ENCODE data around the gene CFAP206. TPM values are rescaled to one million over a fixed set of nuclear protein-coding genes. Genes with fewer than 3 reads are reported as not detected.
"Not testable (repeated sequence)": the region's sequence is repeated elsewhere in the genome, so short reads cannot be mapped to it uniquely, and the experiment has no call there.

The CFAP206 gene
- polyA plus RNA-seq, 3 donors from 2014 or later = not detected

GRCh38 chr6:87444362-87444761, 36.6 kb downstream of the CFAP206 start:
- Mint-ChIP-seq H3K9me3 (peaks cover 0 to 4% (median 0%) of the 10 kb centered on the region in 6 donors), H3K27ac (no peak overlapping the region), H3K27me3 (ENCODE audit: low read depth in 3 of 3) (peaks cover 0 to 20% (median 1%) of the 10 kb centered on the region in 3 donors), H3K4me3 (no peak overlapping the region), H3K4me1 (no peaks in the 10 kb centered on the region), H3K36me3 (no peaks in the 10 kb centered on the region)
- DNase-seq = no peak

GRCh38 chr6:87465051-87465450, 57.3 kb downstream of the CFAP206 start:
- Mint-ChIP-seq H3K4me3 (no peak overlapping the region), H3K4me1 (no peaks in the 10 kb centered on the region), H3K27me3 (ENCODE audit: low read depth in 3 of 3) (peaks cover 2 to 23% (median 6%) of the 10 kb centered on the region in 3 donors), H3K27ac (no peak overlapping the region), H3K9me3 (no peaks in the 10 kb centered on the region), H3K36me3 (no peaks in the 10 kb centered on the region)
- no peak for DNase-seq

GRCh38 chr6:87472525-87473418, 65.0 kb downstream of the CFAP206 start, which contains the start of gene SLC35A1:
Gene SLC35A1, plus strand, starts transcription at chr6:87472974. Its CDS starts 30 bp downstream, at chr6:87473004.
- Mint-ChIP-seq H3K4me3 (peak within 1 kb of the TSS; percentile 94 to 99 (median 98)), H3K36me3 (no peaks in the 10 kb centered on the region), H3K27ac (peak within 1 kb of the TSS; percentile 91 to 99 (median 99)), H3K9me3 (no peaks in the 10 kb centered on the region), H3K27me3 (ENCODE audit: low read depth in 3 of 3) (peaks cover 1 to 4% (median 3%) of the 10 kb centered on the region in 3 donors), H3K4me1 (peaks cover 15 to 17% of the 10 kb centered on the region in 2 donors)
- DNase-seq = peak; percentile 86 to 89 (median 87)

GRCh38 chr6:87473419-87473903, 65.7 kb downstream of the CFAP206 start:
- Mint-ChIP-seq H3K9me3 (no peaks in the 10 kb centered on the region), H3K27me3 (ENCODE audit: low read depth in 3 of 3) (peaks cover 0 to 4% (median 1%) of the 10 kb centered on the region in 3 donors), H3K4me3 (peak overlapping the region; percentile 94 to 99 (median 98)), H3K27ac (peak overlapping the region; percentile 91 to 99 (median 99)), H3K4me1 (peaks cover 17% of the 10 kb centered on the region in 2 donors), H3K36me3 (peaks cover 4 to 6% (median 6%) of the 10 kb centered on the region in 3 donors)
- no peak for DNase-seq

GRCh38 chr6:87481931-87482330, 74.2 kb downstream of the CFAP206 start:
- H3K27me3 Mint-ChIP-seq (ENCODE audit: low read depth in 3 of 3) = no peaks in the 10 kb centered on the region
- no peak overlapping the region for H3K4me3 Mint-ChIP-seq
- DNase-seq = no peak
- no peak overlapping the region for H3K27ac Mint-ChIP-seq
- H3K36me3 Mint-ChIP-seq = peaks cover 4 to 28% (median 14%) of the 10 kb centered on the region in 3 donors
- H3K9me3 Mint-ChIP-seq = no peaks in the 10 kb centered on the region
- peaks cover 10 to 12% of the 10 kb centered on the region in 2 donors for H3K4me1 Mint-ChIP-seq

- Mint-ChIP-seq H3K4me3 (no peak overlapping the region), H3K4me1 (peaks cover 10 to 12% of the 10 kb centered on the region in 2 donors), H3K36me3 (peaks cover 4 to 28% (median 14%) of the 10 kb centered on the region in 3 donors), H3K27ac (no peak overlapping the region), H3K27me3 (ENCODE audit: low read depth in 3 of 3) (no peaks in the 10 kb centered on the region), H3K9me3 (no peaks in the 10 kb centered on the region)
- DNase-seq = no peak
Measured at GRCh38 chr6:87482366-87482765, 74.6 kb downstream of the CFAP206 start.

GRCh38 chr6:87483929-87484328, 76.2 kb downstream of the CFAP206 start:
- Mint-ChIP-seq H3K4me1 (peaks cover 8 to 12% of the 10 kb centered on the region in 2 donors), H3K27me3 (ENCODE audit: low read depth in 3 of 3) (no peaks in the 10 kb centered on the region), H3K36me3 (peaks cover 0 to 18% (median 7%) of the 10 kb centered on the region in 3 donors), H3K9me3 (no peaks in the 10 kb centered on the region), H3K4me3 (peak overlapping the region in 1 of 5 donors; percentile 4), H3K27ac (peak overlapping the region in 1 of 6 donors; percentile 28)
- no peak for DNase-seq

GRCh38 chr6:87484491-87484890, 76.7 kb downstream of the CFAP206 start:
- peak overlapping the region in 1 of 6 donors; percentile 12 for H3K27ac Mint-ChIP-seq
- no peak for DNase-seq
- H3K4me3 Mint-ChIP-seq = no peak overlapping the region
- H3K4me1 Mint-ChIP-seq = peaks cover 8 to 12% of the 10 kb centered on the region in 2 donors
- peaks cover 0 to 12% (median 7%) of the 10 kb centered on the region in 3 donors for H3K36me3 Mint-ChIP-seq
- H3K9me3 Mint-ChIP-seq = no peaks in the 10 kb centered on the region
- peaks cover 0 to 2% (median 0%) of the 10 kb centered on the region in 3 donors for H3K27me3 Mint-ChIP-seq (ENCODE audit: low read depth in 3 of 3)

- H3K36me3 Mint-ChIP-seq = peaks cover 4 to 12% (median 7%) of the 10 kb centered on the region in 3 donors
- H3K4me1 Mint-ChIP-seq = peaks cover 6 to 17% of the 10 kb centered on the region in 2 donors
- H3K27ac Mint-ChIP-seq = no peak overlapping the region
- DNase-seq = no peak
- no peaks in the 10 kb centered on the region for H3K9me3 Mint-ChIP-seq
- peaks cover 0 to 2% (median 0%) of the 10 kb centered on the region in 3 donors for H3K27me3 Mint-ChIP-seq (ENCODE audit: low read depth in 3 of 3)
- no peak overlapping the region for H3K4me3 Mint-ChIP-seq
Measured at GRCh38 chr6:87487555-87487954, 79.8 kb downstream of the CFAP206 start.

- H3K9me3 Mint-ChIP-seq; H3K4me3 Mint-ChIP-seq; H3K27me3 Mint-ChIP-seq (ENCODE audit: low read depth in 3 of 3); H3K27ac Mint-ChIP-seq; DNase-seq: not testable (repeated sequence)
- peaks cover 7 to 11% (median 9%) of the 10 kb centered on the region in 3 donors for H3K36me3 Mint-ChIP-seq
- peaks cover 3 to 15% of the 10 kb centered on the region in 2 donors for H3K4me1 Mint-ChIP-seq
Measured at GRCh38 chr6:87489326-87489725, 81.6 kb downstream of the CFAP206 start.

GRCh38 chr6:87494761-87495422, 87.1 kb downstream of the CFAP206 start:
- no peak for DNase-seq
- Mint-ChIP-seq H3K27me3 (ENCODE audit: low read depth in 3 of 3) (no peaks in the 10 kb centered on the region), H3K27ac (no peak overlapping the region), H3K4me1 (peaks cover 2 to 11% of the 10 kb centered on the region in 2 donors), H3K4me3 (no peak overlapping the region), H3K36me3 (peaks cover 0 to 9% (median 7%) of the 10 kb centered on the region in 3 donors), H3K9me3 (no peaks in the 10 kb centered on the region)

GRCh38 chr6:87498048-87498447, 90.3 kb downstream of the CFAP206 start:
- no peaks in the 10 kb centered on the region for H3K9me3 Mint-ChIP-seq
- no peak for DNase-seq
- H3K4me1 Mint-ChIP-seq = peaks cover 0 to 2% of the 10 kb centered on the region in 2 donors
- H3K27me3 Mint-ChIP-seq (ENCODE audit: low read depth in 3 of 3) = no peaks in the 10 kb centered on the region
- H3K36me3 Mint-ChIP-seq = peaks cover 0 to 11% (median 8%) of the 10 kb centered on the region in 3 donors
- no peak overlapping the region for H3K27ac Mint-ChIP-seq
- H3K4me3 Mint-ChIP-seq = no peak overlapping the region

- Mint-ChIP-seq H3K36me3 (peaks cover 0 to 26% (median 9%) of the 10 kb centered on the region in 3 donors), H3K9me3 (no peaks in the 10 kb centered on the region), H3K27me3 (ENCODE audit: low read depth in 3 of 3) (no peaks in the 10 kb centered on the region), H3K4me3 (no peak overlapping the region), H3K27ac (no peak overlapping the region), H3K4me1 (no peaks in the 10 kb centered on the region)
- DNase-seq = no peak
Measured at GRCh38 chr6:87501809-87502572, 94.2 kb downstream of the CFAP206 start.
